ENCODE results near the gene VPS11.
"Not testable (repeated sequence)": the region's sequence is repeated elsewhere in the genome, so short reads cannot be mapped to it uniquely, and the experiment has no call there.

DNA sequence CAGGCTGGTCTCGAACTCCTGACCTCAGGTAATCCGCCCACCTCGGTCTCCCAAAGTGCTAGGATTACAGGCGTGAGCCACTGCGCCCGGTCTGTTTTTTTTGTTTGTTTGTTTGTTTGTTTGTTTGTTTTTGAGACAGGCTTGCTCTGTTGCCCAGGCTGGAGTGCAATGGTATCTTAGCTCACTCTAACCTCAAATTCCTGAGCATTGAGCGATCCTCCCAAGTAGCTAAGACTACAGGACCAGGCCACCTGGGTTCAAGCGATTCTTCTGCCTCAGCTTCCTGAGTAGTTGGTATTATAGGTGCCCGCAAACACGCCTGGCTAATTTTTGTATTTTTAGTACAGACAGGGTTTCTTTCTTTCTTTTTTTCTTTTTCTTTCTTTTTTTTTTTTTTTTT lies 34.2 kb upstream of the VPS11 start:
- TF ChIP-seq CTCF, POLR2A, EP300 (IDR thresholded peaks at IDR 0.05): not testable (repeated sequence)
